Keratinocyte (primary cell): ENCODE data around the gene ALX4. TPM values are rescaled to one million over a fixed set of nuclear protein-coding genes. Genes with fewer than 3 reads are reported as not detected.

Experiments
- DNase-seq: peaks from one replicate; pipeline ENCODE4 v3.0.0-alpha.2; 2011; ENCODE audit warnings: low read depth, missing footprints, low spot score
- FAIRE-seq: peaks from 2 replicates; lab custom pipeline; 2011; peaks lifted over from hg19 to GRCh38; lab: Jason Lieb, UNC
- H2AFZ ChIP-seq: 2 replicates; pipeline ENCODE4 v1.6.0; 2012; ENCODE audit warnings: low read length, control low read depth, inconsistent platforms; ENCODE audit not compliant: control insufficient read depth
- H3K27ac ChIP-seq: 2 replicates; pipeline ENCODE4 v1.5.1; 2011; ENCODE audit warnings: low read length; ENCODE audit not compliant: control insufficient read depth, insufficient read depth
- H3K27me3 ChIP-seq: 3 replicates; pipeline ENCODE4 v1.6.0; 2011; ENCODE audit warnings: low read length; ENCODE audit not compliant: control insufficient read depth, insufficient read depth; ENCODE audit errors: extremely low read depth
- H3K36me3 ChIP-seq, 2 experiments: 2 replicates in 1 of 2; 3 replicates in 1 of 2; pipeline ENCODE4 v1.5.1; 2011; ENCODE audit warnings: low read length in 2 of 2, mild to moderate bottlenecking in 1 of 2; ENCODE audit not compliant: control insufficient read depth in 2 of 2, insufficient read depth in 2 of 2; ENCODE audit errors: extremely low read depth in 1 of 2
- H3K4me1 ChIP-seq: 3 replicates; pipeline ENCODE4 v1.5.1; 2011; ENCODE audit warnings: low read length; ENCODE audit not compliant: control insufficient read depth, insufficient read depth; ENCODE audit errors: extremely low read depth
- H3K4me2 ChIP-seq: 3 replicates; pipeline ENCODE4 v1.6.0; 2011; ENCODE audit warnings: low read depth, low read length; ENCODE audit not compliant: control insufficient read depth, insufficient read depth; ENCODE audit errors: extremely low read depth
- H3K4me3 ChIP-seq, 3 experiments: fragments of 200-600 bp in 1 of 3; sonication (generic) in 1 of 3; 2 replicates in 2 of 3; 3 replicates in 1 of 3; pipeline ENCODE4 v1.5.1; 2011 to 2016; ENCODE audit warnings: low read length in 3 of 3, mild to moderate bottlenecking in 3 of 3, control low read depth in 2 of 3, inconsistent platforms in 1 of 3, low read depth in 1 of 3, mixed read lengths in 1 of 3, mixed run types in 1 of 3, moderate library complexity in 1 of 3; ENCODE audit not compliant: control insufficient read depth in 2 of 3, insufficient read depth in 2 of 3; ENCODE audit errors: extremely low read depth in 1 of 3
- H3K79me2 ChIP-seq: 2 replicates; pipeline ENCODE4 v1.6.0; 2012; ENCODE audit warnings: low read length; ENCODE audit not compliant: control insufficient read depth, insufficient read depth
- H3K9ac ChIP-seq: 3 replicates; pipeline ENCODE4 v1.6.0; 2011; ENCODE audit warnings: low read length; ENCODE audit not compliant: control insufficient read depth, insufficient read depth; ENCODE audit errors: extremely low read depth
- H3K9me1 ChIP-seq: 3 replicates; pipeline ENCODE4 v1.6.0; 2011; ENCODE audit warnings: low read length; ENCODE audit not compliant: control insufficient read depth, insufficient read depth; ENCODE audit errors: extremely low read depth
- H3K9me3 ChIP-seq: 2 replicates; pipeline ENCODE4 v1.5.1; 2012; ENCODE audit warnings: low read depth, low read length; ENCODE audit not compliant: control insufficient read depth
- H4K20me1 ChIP-seq: 3 replicates; pipeline ENCODE4 v1.6.0; 2011; ENCODE audit warnings: low read length; ENCODE audit not compliant: control insufficient read depth, insufficient read depth; ENCODE audit errors: extremely low read depth
- EZH2 ChIP-seq: IDR thresholded peaks from one replicate; pipeline ENCODE4 v1.6.1; 2012; ENCODE audit warnings: inconsistent platforms, mild to moderate bottlenecking, low read length, moderate library complexity
- dilution Hi-C: fragments of 300-500 bp; cut with MboI; formaldehyde crosslinking; loops from one replicate; pipeline ENCODE4 v1.7.0; 2020; ENCODE audit warnings: low sequenced_read_pairs; ENCODE audit not compliant: extremely low pct_ligation_motif_present
- polyA plus RNA-seq, 5 experiments: library from polyadenylated mRNA; depleted of rRNA in 3 of 5; stranded (reverse) in 3 of 5; stranded (forward) in 1 of 5; unstranded in 1 of 5; fragments of >200 nt; gene quantifications; 1 replicate in 1 of 5; 2 replicates in 3 of 5; 3 replicates in 1 of 5; pipeline versions ENCODE4 v1.2.1 to v1.2.3, GENCODE V29; 2011 to 2012; ENCODE audit warnings: missing spikeins in 2 of 5, low read depth in 1 of 5, low replicate concordance in 1 of 5
- TF ChIP-seq, protein P1 (sequence below), 3 experiments: IDR thresholded peaks in 1 of 3; conservative IDR thresholded peaks in 1 of 3; optimal IDR thresholded peaks in 1 of 3; 2 replicates in 2 of 3; 3 replicates in 1 of 3; pipeline versions ENCODE3 to v1.5.1; 2011; ENCODE audit warnings: low read length in 3 of 3, mild to moderate bottlenecking in 3 of 3, moderate library complexity in 2 of 3, control low read depth in 1 of 3, inconsistent platforms in 1 of 3; ENCODE audit not compliant: insufficient read depth in 2 of 3; ENCODE audit errors: extremely low read depth in 1 of 3

ALX4 gene
- polyA plus RNA-seq, 1 donor (not counting 4 experiments of a cell fraction or from before 2014, with no cell fraction given) = not detected

DNA sequence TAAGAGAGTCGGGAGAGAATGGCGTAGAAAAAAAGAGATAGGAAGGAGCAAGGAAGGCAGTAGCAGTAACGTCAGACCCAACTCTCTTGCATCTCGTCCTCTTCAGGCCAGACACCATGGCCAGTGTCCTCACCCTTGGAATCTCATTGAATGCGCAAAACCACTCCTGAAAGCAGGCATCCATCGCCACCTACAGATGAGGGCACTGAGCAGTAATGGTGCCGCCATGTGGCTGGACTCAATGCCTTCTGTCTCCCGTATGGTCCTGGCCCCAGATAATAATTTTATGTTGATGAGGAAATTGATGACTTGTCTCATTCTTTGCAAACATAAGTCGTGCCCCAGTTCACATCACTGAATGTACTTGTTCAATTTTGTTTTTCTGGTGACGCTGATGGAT lies 17.8 kb upstream of the ALX4 start:
- no peak overlapping the region for H3K4me3 ChIP-seq
- no peaks in the 10 kb centered on the region for H3K9me3 ChIP-seq
- no peak for DNase-seq
- H3K79me2 ChIP-seq = no peaks in the 10 kb centered on the region
- dilution Hi-C loops = no loop called here
- no peaks in the 10 kb centered on the region for H3K9me1 ChIP-seq
- peak; percentile 39 for TF ChIP-seq EZH2
- TF ChIP-seq, protein P1, sequence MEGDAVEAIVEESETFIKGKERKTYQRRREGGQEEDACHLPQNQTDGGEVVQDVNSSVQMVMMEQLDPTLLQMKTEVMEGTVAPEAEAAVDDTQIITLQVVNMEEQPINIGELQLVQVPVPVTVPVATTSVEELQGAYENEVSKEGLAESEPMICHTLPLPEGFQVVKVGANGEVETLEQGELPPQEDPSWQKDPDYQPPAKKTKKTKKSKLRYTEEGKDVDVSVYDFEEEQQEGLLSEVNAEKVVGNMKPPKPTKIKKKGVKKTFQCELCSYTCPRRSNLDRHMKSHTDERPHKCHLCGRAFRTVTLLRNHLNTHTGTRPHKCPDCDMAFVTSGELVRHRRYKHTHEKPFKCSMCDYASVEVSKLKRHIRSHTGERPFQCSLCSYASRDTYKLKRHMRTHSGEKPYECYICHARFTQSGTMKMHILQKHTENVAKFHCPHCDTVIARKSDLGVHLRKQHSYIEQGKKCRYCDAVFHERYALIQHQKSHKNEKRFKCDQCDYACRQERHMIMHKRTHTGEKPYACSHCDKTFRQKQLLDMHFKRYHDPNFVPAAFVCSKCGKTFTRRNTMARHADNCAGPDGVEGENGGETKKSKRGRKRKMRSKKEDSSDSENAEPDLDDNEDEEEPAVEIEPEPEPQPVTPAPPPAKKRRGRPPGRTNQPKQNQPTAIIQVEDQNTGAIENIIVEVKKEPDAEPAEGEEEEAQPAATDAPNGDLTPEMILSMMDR (optimal IDR thresholded peaks at IDR 0.05 in 1 of 3, IDR thresholded peaks at IDR 0.05 in 1 of 3, conservative IDR thresholded peaks at IDR 0.05 in 1 of 3; ENCODE audit: extremely low read depth in 1 of 3, insufficient read depth in 2 of 3, low read length in 3 of 3) = peak in 1 of 3 experiments; percentile 44
- H3K4me2 ChIP-seq = no peak overlapping the region
- H3K36me3 ChIP-seq = no peaks in the 10 kb centered on the region
- H3K27ac ChIP-seq = no peak overlapping the region
- no peak overlapping the region for H2AFZ ChIP-seq
- peaks cover 79% of the 10 kb centered on the region for H3K27me3 ChIP-seq
- H3K9ac ChIP-seq = no peak overlapping the region
- no peaks in the 10 kb centered on the region for H4K20me1 ChIP-seq
- no peaks in the 10 kb centered on the region for H3K4me1 ChIP-seq
- FAIRE-seq = no peak

DNA sequence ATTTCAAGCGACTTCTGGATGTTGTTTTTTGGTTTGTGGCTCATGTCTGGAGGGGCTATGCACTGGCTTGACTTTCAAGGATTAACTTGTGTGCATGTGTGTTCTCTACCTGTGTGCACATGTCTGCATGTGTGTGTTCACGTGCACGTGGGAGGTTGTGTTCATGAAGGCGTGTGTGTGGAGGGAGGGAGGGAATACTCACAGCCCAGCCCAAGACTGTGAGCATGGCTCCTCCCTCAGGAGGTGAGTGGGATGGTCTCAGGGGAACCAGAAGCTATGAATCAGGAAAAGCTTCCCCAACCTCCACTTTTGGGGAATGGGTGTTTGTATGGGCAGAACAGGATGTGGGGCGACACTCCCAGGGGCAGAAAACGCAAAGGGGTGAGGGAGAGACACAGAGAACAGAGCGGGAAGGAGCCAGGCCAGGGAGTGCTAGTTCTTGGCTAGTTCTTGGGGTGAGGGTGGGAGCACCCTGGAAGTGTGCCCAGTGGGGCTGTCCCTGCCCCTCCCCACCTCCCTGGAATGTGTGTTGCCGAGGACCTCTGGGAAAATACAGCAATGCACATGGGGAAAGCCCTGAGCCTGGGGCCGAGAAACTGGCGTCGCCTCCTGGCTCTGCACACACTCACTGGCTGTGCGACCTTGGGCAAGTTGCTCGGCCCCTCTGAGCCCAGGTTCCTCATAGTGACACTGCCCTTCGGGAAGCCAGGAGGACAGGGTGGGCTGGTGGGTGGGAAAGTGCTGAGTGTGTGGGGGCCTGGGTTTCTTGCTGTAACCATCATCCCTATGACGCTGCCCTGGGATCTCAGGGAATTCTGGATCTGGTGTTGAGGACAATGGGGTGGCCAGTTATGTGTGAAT lies 16.9 kb upstream of the ALX4 start:
- Histone ChIP-seq H3K4me2 (no peak overlapping the region), H3K27ac (no peak overlapping the region), H3K9me1 (no peaks in the 10 kb centered on the region), H3K4me3 (no peak overlapping the region), H3K27me3 (peaks cover 81% of the 10 kb centered on the region), H3K9ac (no peak overlapping the region), H3K36me3 (no peaks in the 10 kb centered on the region), H4K20me1 (no peaks in the 10 kb centered on the region), H2AFZ (no peak overlapping the region), H3K79me2 (no peaks in the 10 kb centered on the region), H3K4me1 (no peaks in the 10 kb centered on the region), H3K9me3 (no peaks in the 10 kb centered on the region)
- dilution Hi-C loops = no loop called here
- no peak for DNase-seq
- FAIRE-seq = no peak
- TF ChIP-seq, protein P1 (optimal IDR thresholded peaks at IDR 0.05 in 1 of 3, IDR thresholded peaks at IDR 0.05 in 1 of 3, conservative IDR thresholded peaks at IDR 0.05 in 1 of 3; ENCODE audit: extremely low read depth in 1 of 3, insufficient read depth in 2 of 3, low read length in 3 of 3) = peak in 1 of 3 experiments; percentile 61
- peak; percentile 64 for TF ChIP-seq EZH2
